ENCODE data around the gene TGIF2LX. TPM values are rescaled to one million over a fixed set of nuclear protein-coding genes. Genes with fewer than 3 reads are reported as not detected.

Gene TGIF2LX
- not detected in 2 replicates for total RNA-seq

GRCh38 chrX:89921665-89922064 lies at the start of gene TGIF2LX:
TSS of gene TGIF2LX (plus strand) at chrX:89921908. CDS start at chrX:89922086, 178 bp downstream.

Data from vein endothelial cell (primary cell).